B cell (primary cell): Measurements from ENCODE around the gene TCF7L2.

ENCODE experiments used
- CTCF ChIP-seq: fragments of 200-600 bp; IDR thresholded peaks from one replicate; pipeline ENCODE4 v1.8.0; 2022; ENCODE audit warnings: antibody characterized with exemption, mild to moderate bottlenecking
- EZH2 ChIP-seq: IDR thresholded peaks from 2 replicates; pipeline ENCODE4 v1.6.1; 2012; ENCODE audit warnings: borderline replicate concordance, low read depth, mild to moderate bottlenecking, moderate library complexity, low read length; ENCODE audit not compliant: insufficient read depth, poor library complexity, severe bottlenecking

GRCh38 chr10:113169853-113170460 is 219.9 kb downstream of the TCF7L2 start:
- TF ChIP-seq EZH2 = no peak
- no peak for TF ChIP-seq CTCF
